ENCODE data around the gene CEP192. TPM values are rescaled to one million over a fixed set of nuclear protein-coding genes. Genes with fewer than 3 reads are reported as not detected.

Gene CEP192, protein sequence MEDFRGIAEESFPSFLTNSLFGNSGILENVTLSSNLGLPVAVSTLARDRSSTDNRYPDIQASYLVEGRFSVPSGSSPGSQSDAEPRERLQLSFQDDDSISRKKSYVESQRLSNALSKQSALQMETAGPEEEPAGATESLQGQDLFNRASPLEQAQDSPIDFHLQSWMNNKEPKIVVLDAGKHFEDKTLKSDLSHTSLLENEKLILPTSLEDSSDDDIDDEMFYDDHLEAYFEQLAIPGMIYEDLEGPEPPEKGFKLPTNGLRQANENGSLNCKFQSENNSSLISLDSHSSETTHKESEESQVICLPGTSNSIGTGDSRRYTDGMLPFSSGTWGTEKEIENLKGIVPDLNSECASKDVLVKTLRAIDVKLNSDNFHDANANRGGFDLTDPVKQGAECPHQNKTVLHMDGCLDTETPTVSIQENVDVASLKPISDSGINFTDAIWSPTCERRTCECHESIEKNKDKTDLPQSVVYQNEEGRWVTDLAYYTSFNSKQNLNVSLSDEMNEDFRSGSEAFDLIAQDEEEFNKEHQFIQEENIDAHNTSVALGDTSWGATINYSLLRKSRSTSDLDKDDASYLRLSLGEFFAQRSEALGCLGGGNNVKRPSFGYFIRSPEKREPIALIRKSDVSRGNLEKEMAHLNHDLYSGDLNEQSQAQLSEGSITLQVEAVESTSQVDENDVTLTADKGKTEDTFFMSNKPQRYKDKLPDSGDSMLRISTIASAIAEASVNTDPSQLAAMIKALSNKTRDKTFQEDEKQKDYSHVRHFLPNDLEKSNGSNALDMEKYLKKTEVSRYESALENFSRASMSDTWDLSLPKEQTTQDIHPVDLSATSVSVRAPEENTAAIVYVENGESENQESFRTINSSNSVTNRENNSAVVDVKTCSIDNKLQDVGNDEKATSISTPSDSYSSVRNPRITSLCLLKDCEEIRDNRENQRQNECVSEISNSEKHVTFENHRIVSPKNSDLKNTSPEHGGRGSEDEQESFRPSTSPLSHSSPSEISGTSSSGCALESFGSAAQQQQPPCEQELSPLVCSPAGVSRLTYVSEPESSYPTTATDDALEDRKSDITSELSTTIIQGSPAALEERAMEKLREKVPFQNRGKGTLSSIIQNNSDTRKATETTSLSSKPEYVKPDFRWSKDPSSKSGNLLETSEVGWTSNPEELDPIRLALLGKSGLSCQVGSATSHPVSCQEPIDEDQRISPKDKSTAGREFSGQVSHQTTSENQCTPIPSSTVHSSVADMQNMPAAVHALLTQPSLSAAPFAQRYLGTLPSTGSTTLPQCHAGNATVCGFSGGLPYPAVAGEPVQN (N-terminal part only)
- 18.8 and 37.9 TPM in 2 replicates for total RNA-seq

DNA sequence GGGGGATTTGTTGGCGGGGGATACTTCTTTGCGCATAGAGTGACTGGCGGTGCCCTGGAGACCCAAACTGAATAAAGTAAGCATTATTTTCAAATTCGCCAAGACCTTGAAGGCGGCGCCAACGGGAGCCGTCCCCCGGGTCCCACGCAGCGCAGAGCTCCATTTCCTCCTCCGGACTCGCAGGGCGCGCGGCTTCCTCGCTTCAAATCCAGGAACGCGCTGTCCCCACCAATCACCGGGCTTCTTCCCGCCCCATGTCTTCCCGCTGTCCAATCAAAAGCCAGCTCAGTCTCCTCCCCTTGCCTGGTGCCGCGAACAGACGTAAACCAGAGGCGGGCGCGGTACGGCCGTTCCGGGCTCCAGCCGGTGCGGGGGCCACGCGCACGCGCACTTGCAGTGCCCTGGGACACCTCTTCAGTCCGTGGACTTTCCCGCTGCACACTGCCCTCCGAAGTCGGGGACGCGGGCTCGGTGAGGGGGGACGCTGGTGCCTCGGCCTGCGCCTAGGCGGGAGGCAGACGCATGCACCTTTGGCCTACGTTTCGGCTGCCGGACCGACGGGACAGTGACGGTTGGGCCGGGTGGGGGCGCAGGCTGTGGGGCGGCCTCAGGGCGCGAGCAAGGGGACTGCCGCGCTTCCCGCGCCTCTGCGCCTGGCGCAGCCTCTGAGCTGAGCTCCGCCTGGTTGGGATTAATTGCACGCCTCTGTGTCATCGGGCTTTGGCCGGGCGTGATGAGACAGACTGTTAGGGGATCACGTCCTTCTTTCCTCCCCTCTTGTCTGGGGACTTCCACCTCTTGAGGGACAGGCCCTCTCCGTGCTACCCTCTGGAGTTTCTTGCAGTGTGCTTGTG is at the start of gene CEP192:
Gene CEP192, plus strand, starts transcription at position 396 of the 854 bp plus-strand sequence. CDS start 8,063 bp downstream, outside the sequence.

DNA sequence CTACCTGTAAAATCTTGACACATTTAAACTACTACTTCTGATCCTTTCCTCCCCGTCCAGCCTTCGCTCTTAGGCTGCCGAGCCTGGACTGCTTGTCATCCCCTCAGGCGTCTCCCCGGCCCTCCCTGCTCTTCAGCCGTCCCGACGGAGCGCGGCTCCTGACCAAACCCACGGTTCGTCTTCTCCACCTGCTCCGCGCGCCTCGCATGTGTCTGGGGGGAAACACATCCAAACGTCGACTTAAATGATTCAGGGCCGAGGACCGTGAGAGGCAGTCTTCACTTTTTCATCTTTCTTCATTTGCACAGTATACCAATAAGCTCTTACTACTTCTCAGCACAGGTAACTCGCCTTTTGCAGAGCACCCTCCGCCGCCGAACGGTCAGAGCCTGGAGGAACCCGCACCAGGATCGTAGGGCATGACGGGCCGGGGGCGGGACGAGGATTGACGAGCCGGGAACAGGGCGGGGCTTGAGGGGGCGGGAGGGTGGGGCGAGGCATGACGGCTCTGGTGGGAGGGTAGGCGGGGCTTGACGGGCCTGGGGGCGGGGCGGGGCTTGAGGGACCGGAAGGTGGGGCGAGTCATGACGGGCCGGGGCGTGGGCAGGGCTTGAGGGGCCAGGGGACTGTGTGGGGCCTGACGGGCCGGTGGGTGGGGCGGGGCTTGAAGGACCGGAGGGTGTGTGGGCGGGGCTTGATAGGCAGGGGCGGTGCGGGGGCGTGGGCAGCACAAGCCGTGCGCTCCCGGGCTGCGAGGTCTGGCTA is 43.7 kb upstream of the CEP192 start, which contains the start of gene SEH1L:
Gene SEH1L, plus strand, starts transcription at position 727 of the 765 bp plus-strand sequence. CDS start 111 bp downstream, outside the sequence.

Other genes with a start within 250 kb of the CEP192 start
- gene PTPN2, start 107.1 kb upstream of the CEP192 start, total RNA-seq: 14.4 and 24.0 TPM in 2 replicates
- gene SEH1L, start 43.4 kb upstream of the CEP192 start, total RNA-seq: 21.2 and 64.4 TPM in 2 replicates
- gene LDLRAD4, start 227.4 kb downstream of the CEP192 start, total RNA-seq: 5.8 and 24.7 TPM in 2 replicates